DMS79 (cell line): ENCODE data around the gene MAST1.
"Not testable (repeated sequence)": the region's sequence is repeated elsewhere in the genome, so short reads cannot be mapped to it uniquely, and the experiment has no call there.

Source experiments
- DNase-seq: peaks from one replicate; lab custom pipeline; 2025; lab: John Stamatoyannopoulos, UW

MAST1 gene

GRCh38 chr19:12896460-12896859, 58.1 kb downstream of the MAST1 start:
- no peak for DNase-seq

GRCh38 chr19:12899891-12900518, 61.7 kb downstream of the MAST1 start:
- no peak for DNase-seq

- DNase-seq = no peak
Observed at GRCh38 chr19:12907166-12907565, 68.9 kb downstream of the MAST1 start.

- peak; percentile 99 for DNase-seq
Observed at GRCh38 chr19:12912571-12912970, 74.3 kb downstream of the MAST1 start.

- peak; percentile 100 for DNase-seq
Observed at GRCh38 chr19:12913011-12913561, 74.8 kb downstream of the MAST1 start.

GRCh38 chr19:12913851-12914690, 75.8 kb downstream of the MAST1 start:
- DNase-seq = peak; percentile 85

- not testable (repeated sequence) for DNase-seq
Observed at GRCh38 chr19:12915860-12916259, 77.5 kb downstream of the MAST1 start.

GRCh38 chr19:12918253-12918652, 79.9 kb downstream of the MAST1 start:
- DNase-seq = no peak

- DNase-seq = no peak
Observed at GRCh38 chr19:12921047-12921446, 82.7 kb downstream of the MAST1 start.

- DNase-seq = no peak
Observed at GRCh38 chr19:12922959-12923358, 84.6 kb downstream of the MAST1 start.
